Fibroblast of skin of left biceps (primary cell): ENCODE results near the gene CLIC4.
"Not testable (repeated sequence)": the region's sequence is repeated elsewhere in the genome, so short reads cannot be mapped to it uniquely, and the experiment has no call there.

Source experiments
- DNase-seq, 2 experiments: peaks; one replicate each; pipeline ENCODE4 v3.0.0-alpha.2; 2013; ENCODE audit warnings: low read depth in 2 of 2

CLIC4 gene

GRCh38 chr1:24771574-24771973 lies 26.3 kb downstream of the CLIC4 start:
- no peak for DNase-seq

DNA sequence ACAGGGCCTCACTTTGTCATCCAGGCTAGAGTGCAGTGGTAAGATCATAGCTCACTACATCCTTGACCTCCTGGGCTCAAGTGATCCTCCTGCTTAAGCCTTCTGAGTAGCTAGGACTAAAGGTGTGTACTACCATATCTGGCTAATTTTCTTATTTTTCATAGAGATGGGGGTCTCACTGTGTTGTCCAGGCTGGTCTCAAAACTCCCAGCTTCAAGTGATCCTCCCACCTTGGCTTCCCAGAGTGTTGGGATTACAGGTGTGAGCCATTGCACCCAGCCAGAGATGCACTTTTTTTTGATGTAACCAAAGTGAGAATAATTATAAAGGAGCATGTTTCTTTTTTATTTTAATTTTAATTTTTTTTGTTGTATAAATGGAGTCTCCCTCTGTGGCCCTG lies 28.4 kb downstream of the CLIC4 start:
- no peak for DNase-seq

GRCh38 chr1:24775348-24775747 lies 30.1 kb downstream of the CLIC4 start:
- no peak for DNase-seq

- no peak for DNase-seq
Observed at GRCh38 chr1:24775916-24776315, 30.7 kb downstream of the CLIC4 start.

- no peak for DNase-seq
Observed at GRCh38 chr1:24776821-24777220, 31.6 kb downstream of the CLIC4 start.

DNA sequence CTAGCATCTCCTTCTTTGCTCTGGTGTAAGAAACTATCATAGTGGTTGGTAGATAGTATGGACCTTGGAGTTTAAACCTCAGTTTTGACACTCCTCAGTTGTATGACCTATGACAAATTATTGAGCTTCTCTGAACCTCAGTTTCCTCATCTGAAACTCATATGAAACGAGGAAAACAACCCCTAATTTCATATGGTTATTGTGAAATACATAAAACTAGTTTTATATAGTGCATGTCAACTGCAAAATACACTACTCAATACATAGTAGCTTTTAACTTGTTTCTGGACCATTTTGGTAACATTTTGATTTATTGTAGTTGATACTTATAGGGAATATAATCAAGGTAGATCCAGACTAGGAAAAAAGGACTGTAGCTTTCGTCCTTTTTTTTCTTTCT lies 32.9 kb downstream of the CLIC4 start:
- DNase-seq: no peak

- DNase-seq: not testable (repeated sequence)
Observed at GRCh38 chr1:24779199-24779598, 34.0 kb downstream of the CLIC4 start.

DNA sequence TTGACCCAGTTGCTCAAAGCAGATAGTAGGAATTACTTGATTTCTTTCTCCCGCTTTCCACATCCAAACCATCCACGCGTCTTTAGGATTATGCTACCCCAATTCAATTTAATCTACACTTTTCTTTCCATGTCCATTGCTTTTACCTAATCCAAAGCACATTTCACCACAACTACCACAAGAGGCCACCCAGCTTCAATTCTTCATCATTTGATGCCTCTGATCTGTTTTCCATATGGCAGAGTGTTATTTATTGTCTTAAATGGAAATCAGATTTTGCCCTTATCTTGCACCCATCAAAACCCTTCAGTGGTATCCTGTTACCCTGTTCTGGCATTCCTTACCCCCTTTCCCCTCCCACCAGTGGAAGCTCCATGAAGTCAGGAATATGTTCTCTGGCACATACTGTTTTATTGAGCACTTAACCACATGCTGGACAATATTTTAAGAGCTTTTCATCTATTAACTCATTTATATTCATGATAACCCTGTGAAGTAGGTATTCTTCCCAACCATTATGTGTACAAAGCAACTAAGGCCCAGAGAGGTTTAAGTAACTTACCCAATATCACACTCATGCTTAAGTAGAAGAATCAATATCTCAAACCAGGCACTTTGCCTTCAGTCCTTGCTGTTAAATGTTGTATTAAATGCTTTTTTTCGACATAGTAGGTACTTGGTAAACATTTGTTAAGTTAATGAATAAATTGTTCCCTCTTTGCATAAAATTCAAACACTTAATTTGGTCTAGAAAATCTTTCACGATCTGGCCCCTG lies 34.6 kb downstream of the CLIC4 start:
- no peak for DNase-seq

GRCh38 chr1:24780626-24781025 lies 35.4 kb downstream of the CLIC4 start:
- not testable (repeated sequence) for DNase-seq

GRCh38 chr1:24782689-24783088 lies 37.4 kb downstream of the CLIC4 start:
- DNase-seq: no peak

DNA sequence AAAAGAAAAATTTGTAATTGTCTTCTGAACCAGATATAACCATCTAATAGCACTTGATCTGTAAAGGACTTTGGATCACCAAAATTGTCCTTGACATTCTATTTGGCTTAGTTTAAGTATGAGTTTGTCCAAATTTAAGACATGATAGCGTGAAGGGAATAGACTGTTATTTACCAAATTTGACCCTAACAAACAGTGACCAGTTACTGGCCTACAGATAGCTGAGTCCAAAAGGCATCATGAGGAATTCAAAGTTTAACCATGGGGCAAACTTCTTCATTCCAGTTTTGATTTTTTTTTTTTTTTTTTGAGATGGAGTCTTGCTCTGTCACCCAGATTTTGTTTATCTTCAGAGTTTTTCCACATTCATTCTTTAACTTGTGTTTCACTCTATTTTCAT lies 38.5 kb downstream of the CLIC4 start:
- no peak for DNase-seq

- DNase-seq: peak in 1 of 2 experiments; percentile 33
Observed at GRCh38 chr1:24786191-24786590, 40.9 kb downstream of the CLIC4 start.

GRCh38 chr1:24790490-24790889 lies 45.2 kb downstream of the CLIC4 start:
- no peak for DNase-seq

DNA sequence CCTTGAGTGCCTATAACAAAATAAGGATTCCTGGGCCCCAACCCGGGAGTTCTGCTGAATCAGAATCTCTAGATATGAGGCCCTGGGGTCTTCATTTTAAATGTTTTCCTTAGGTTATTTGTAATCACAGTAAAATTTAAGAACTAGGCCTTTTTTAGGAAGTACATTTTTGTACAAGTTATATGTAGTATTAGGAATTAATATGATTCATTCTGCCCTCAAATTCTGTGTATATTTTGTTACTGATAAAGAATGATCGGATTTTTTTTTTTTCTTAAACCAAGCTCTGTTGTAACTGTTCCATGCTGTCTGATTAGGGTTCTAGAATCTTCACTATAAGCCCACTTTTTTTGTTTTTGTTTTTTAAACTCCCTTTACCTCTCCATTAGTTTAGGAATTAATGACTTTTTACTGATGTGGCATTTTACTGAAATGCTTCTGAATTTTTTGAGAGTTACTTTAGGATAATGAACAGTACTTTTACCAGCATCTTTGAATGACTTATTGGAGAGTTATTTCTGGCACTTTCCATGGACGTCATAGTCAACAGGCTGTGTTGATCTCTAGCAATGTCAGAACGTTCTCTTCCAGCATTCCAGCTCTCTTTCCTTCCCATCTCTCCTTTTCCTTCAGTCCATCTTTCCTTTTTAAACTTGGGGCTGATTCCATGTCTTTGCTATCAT lies 48.3 kb downstream of the CLIC4 start:
- DNase-seq: peak; percentile 58 to 64

- not testable (repeated sequence) for DNase-seq
Observed at GRCh38 chr1:24794130-24794502, 48.9 kb downstream of the CLIC4 start.

DNA sequence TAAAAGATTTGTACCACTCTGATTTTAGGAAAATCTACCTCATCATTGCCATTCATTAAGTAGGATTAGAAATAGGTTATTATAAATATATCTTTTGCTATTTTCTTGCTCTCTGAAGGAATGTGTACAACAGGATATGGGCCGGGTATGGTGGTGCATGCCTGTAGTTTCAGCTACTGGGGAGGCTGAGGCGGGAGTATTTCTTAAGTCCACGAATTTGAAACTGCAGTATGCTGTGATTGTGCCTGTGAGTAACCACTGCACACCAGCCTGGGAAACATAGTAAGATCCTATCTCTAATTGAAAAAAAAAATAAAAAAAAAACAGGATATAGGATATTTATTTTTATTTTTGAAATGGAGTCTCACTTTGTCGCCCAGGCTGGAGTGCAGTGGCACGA lies 50.0 kb downstream of the CLIC4 start:
- DNase-seq: no peak

GRCh38 chr1:24796524-24796923 lies 51.3 kb downstream of the CLIC4 start:
- DNase-seq: no peak

DNA sequence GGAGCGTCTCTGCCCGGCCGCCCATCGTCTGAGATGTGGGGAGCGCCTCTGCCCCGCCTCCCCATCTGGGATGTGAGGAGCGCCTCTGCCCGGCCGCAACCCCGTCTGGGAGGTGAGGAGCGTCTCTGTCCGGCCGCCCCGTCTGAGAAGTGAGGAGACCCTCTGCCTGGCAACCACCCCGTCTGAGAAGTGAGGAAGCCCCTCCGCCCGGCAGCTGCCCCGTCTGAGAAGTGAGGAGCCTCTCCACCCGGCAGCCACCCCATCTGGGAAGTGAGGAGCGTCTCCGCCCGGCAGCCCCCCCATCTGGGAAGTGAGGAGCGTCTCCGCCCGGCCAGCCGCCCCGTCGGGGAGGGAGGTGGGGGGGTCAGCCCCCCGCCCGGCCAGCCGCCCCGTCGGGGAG lies 54.0 kb downstream of the CLIC4 start:
- not testable (repeated sequence) for DNase-seq

DNA sequence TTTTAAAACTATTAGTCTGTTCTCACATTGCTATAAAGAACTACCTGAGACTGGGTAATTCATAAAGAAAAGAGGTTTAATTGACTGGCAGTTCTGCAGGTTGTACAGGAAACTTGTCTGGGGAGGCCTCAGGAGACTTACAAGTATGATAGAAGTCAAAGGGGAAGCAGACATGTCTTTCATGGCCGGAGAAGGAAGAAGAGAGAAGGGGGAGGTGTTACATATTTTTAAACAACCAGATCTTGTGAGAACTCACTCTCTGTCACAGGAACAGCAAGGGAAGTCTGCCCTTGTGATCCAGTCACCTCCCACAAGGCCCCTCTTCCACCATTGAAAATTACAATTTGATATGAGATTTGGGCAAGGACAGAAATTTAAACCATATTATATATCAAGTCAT lies 55.9 kb downstream of the CLIC4 start:
- no peak for DNase-seq

GRCh38 chr1:24803220-24803619 lies 58.0 kb downstream of the CLIC4 start:
- DNase-seq: no peak

- no peak for DNase-seq
Observed at GRCh38 chr1:24803987-24804530, 58.8 kb downstream of the CLIC4 start.

DNA sequence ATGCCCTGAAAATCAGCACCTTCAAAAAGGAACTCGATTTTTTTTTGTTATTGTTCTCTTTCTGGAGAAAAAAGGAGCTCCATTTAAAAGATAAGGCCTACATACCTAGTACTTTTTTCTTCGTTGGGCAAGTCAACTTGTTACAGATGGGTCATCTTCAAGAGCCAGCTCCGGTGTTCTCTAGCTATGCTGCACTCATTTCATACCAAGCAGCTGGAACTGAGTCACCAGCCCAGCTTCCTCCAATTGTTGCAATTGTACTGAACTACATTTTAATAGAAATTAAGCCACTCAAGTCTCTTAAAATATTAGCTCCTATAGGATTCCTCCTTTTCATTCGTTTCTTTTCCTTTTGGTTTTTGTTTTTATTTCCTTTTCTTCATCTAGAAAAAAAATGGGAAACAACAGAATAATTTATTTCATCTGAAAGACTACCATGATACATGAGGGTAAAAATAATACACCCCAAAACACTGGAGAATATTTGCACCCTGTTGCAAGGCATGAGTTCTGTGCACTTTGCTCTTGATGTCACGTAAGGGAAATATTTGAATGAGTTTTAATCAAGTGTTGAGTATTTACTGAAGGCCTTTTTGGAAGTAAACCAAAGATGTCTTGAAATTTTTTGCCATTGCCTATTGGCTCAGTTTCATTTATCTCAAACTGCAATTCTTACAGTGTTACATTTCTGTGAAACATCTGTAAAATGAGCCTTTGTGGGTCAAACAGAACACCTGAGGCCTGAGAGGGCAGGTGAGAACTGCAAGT lies 60.5 kb downstream of the CLIC4 start:
- no peak for DNase-seq
